K562 (cell line): ENCODE data around the gene NXPE2. TPM values are rescaled to one million over a fixed set of nuclear protein-coding genes. Genes with fewer than 3 reads are reported as not detected.

Source experiments
- ATAC-seq: fragments of 200-7000 bp; cut with Tn5 transposase; 3 replicates; pipeline ENCODE4 v1.9.1; 2020; ENCODE audit warnings: moderate library complexity
- BruUV-seq: library from RNA; stranded (reverse); fragments of 400-500 nt; replicated peaks from 2 replicates; lab custom pipeline; 2021; lab: Mats Ljungman, UMichigan
- CTCF ChIA-PET: fragments of 300-600 bp; formaldehyde crosslinking; extraction: SDS; loops from one replicate; lab custom pipeline; 2021; ENCODE audit warnings: low intra/inter-chr PET ratio; lab: Yijun Ruan, JAX
- POLR2A ChIA-PET: fragments of 300-600, 350-650 bp; sonication (Branson Sonifier 250); formaldehyde crosslinking; extraction: SDS; loops from one replicate; lab custom pipeline; 2021; ENCODE audit warnings: antibody characterized with exemption, inconsistent platforms; lab: Yijun Ruan, JAX
- DNase-seq, 4 experiments: peaks; one replicate each; pipeline versions ENCODE4 v3.0.0 to v3.0.0-alpha.2; 2011 to 2018; ENCODE audit warnings: low spot score in 3 of 4, mixed read lengths in 3 of 4; ENCODE audit errors: extremely low read depth in 1 of 4
- FAIRE-seq: peaks from 2 replicates; lab custom pipeline; 2011; peaks lifted over from hg19 to GRCh38; lab: Jason Lieb, UNC
- H2AFZ ChIP-seq: 2 replicates; pipeline ENCODE4 v1.6.0; 2011; ENCODE audit warnings: low read depth, low read length, control low read depth, inconsistent platforms
- H3K27ac ChIP-seq: fragments of 200-600 bp; 3 replicates; pipeline ENCODE4 v1.8.0; 2011; ENCODE audit warnings: low read depth, mild to moderate bottlenecking, control low read depth, inconsistent platforms, low read length, moderate library complexity, mixed read lengths; ENCODE audit errors: extremely low read depth
- H3K27me3 ChIP-seq, 2 experiments: fragments of 300-600 bp in 1 of 2; 2 replicates in 1 of 2; 3 replicates in 1 of 2; pipeline versions ENCODE4 v1.6.0 to v1.8.0; 2011; ENCODE audit warnings: inconsistent platforms in 2 of 2, low read length in 2 of 2, mild to moderate bottlenecking in 1 of 2, mixed read lengths in 1 of 2, moderate library complexity in 1 of 2; ENCODE audit not compliant: control insufficient read depth in 2 of 2, insufficient read depth in 2 of 2
- H3K36me3 ChIP-seq: fragments of 300-600 bp; 3 replicates; pipeline ENCODE4 v1.8.0; 2011; ENCODE audit warnings: mild to moderate bottlenecking, low read length, inconsistent platforms; ENCODE audit not compliant: control insufficient read depth, insufficient read depth
- H3K4me1 ChIP-seq, 2 experiments: fragments of 200-600 bp in 1 of 2; replicated peaks in 1 of 2; 2 replicates in 1 of 2; 3 replicates in 1 of 2; pipeline versions ENCODE4 v1.5.1 to v1.8.0; 2011; ENCODE audit warnings: inconsistent platforms in 2 of 2, low read length in 2 of 2, mild to moderate bottlenecking in 1 of 2, mixed read lengths in 1 of 2, moderate library complexity in 1 of 2; ENCODE audit not compliant: control insufficient read depth in 2 of 2, insufficient read depth in 2 of 2
- H3K4me2 ChIP-seq: 2 replicates; pipeline ENCODE4 v1.6.1; 2011; ENCODE audit warnings: low read length, control low read depth, inconsistent platforms, mixed read lengths; ENCODE audit not compliant: insufficient read depth
- H3K4me3 ChIP-seq: fragments of 200-600 bp; sonication (generic), shearing (Covaris generic); 2 replicates; pipeline ENCODE4 v1.5.1; 2016; ENCODE audit warnings: control low read depth, inconsistent platforms
- H3K79me2 ChIP-seq: fragments of 200-600 bp; 3 replicates; pipeline ENCODE4 v1.8.0; 2011; ENCODE audit warnings: low read length, inconsistent platforms; ENCODE audit not compliant: control insufficient read depth, insufficient read depth
- H3K9ac ChIP-seq, 2 experiments: 2 replicates each; pipeline versions ENCODE4 v1.6.0 to v1.6.1; 2011; ENCODE audit warnings: low read depth in 2 of 2, low read length in 2 of 2, control low read depth in 1 of 2, inconsistent platforms in 1 of 2, mild to moderate bottlenecking in 1 of 2, mixed read lengths in 1 of 2; ENCODE audit not compliant: insufficient read depth in 1 of 2
- H3K9me1 ChIP-seq: one replicate; pipeline ENCODE4 v1.6.0; 2011; ENCODE audit warnings: inconsistent platforms, mild to moderate bottlenecking, low read length, moderate library complexity; ENCODE audit not compliant: control insufficient read depth, insufficient read depth
- H3K9me3 ChIP-seq: replicated peaks from 2 replicates; pipeline ENCODE4 v1.5.1; 2011; ENCODE audit warnings: low read depth, low read length, inconsistent platforms; ENCODE audit not compliant: control insufficient read depth, insufficient read depth
- H4K20me1 ChIP-seq: replicated peaks from 2 replicates; pipeline ENCODE4 v1.6.1; 2011; ENCODE audit warnings: low read length, inconsistent platforms, mixed read lengths; ENCODE audit not compliant: control insufficient read depth, insufficient read depth
- ARID3B ChIP-seq: fragments of 250-450 bp; sonication (Bioruptor Pico); IDR thresholded peaks from 2 replicates; pipeline ENCODE4 v1.4.0; 2020; ENCODE audit warnings: borderline replicate concordance
- CTCFL ChIP-seq: IDR thresholded peaks from 2 replicates; pipeline ENCODE4 v1.6.1; 2011; ENCODE audit warnings: borderline replicate concordance, low read depth, mild to moderate bottlenecking, moderate library complexity, low read length; ENCODE audit not compliant: insufficient read depth, poor library complexity, severe bottlenecking
- E2F5 ChIP-seq: sonication (generic); formaldehyde crosslinking; IDR thresholded peaks from 2 replicates; pipeline ENCODE4 v1.8.0; 2022; ENCODE audit warnings: mild to moderate bottlenecking, missing genetic modification reagents
- RHOXF2B ChIP-seq: fragments of 250-450 bp; sonication (Bioruptor Pico); conservative IDR thresholded peaks from 2 replicates; pipeline ENCODE4 v1.5.1; 2021
- TCF3 ChIP-seq: sonication (generic); formaldehyde crosslinking; IDR thresholded peaks from 2 replicates; pipeline ENCODE4 v1.4.0; 2020; ENCODE audit warnings: mild to moderate bottlenecking, missing genetic modification reagents
- WGBS: fragments of 100-300 bp; shearing (Covaris generic); methylation state at CpG from one replicate; pipeline ENCODE4 v1.1.6; 2016; ENCODE audit warnings: low coverage, mixed read lengths; ENCODE audit not compliant: insufficient coverage; ENCODE audit errors: missing lambda C conversion rate; 5-methylcytosine and 5-hydroxymethylcytosine counted together
- in situ Hi-C: fragments of 300-500 bp; cut with MboI; formaldehyde crosslinking; loops from 4 replicates; pipeline ENCODE4 v1.15.0; 2018; ENCODE audit warnings: inconsistent platforms, mixed read lengths
- intact Hi-C: fragments of 100-400 bp; cut with micrococcal nuclease; formaldehyde crosslinking; loops from 2 replicates; pipeline ENCODE4 v1.14.2; 2022
- polyA plus RNA-seq, 8 experiments: library from polyadenylated mRNA; depleted of rRNA in 4 of 8; stranded (reverse) in 5 of 8; unstranded in 3 of 8; fragments of >200 nt; fragmentation: Nextera tagmentation in 2 of 8; fragmentation: Illumina TruSeq in 1 of 8; extraction: Ambion mirVana in 2 of 8; extraction: Trizol in 1 of 8; gene quantifications; 2 replicates each; pipeline versions ENCODE4 v1.2.1 to v1.2.3, GENCODE V29; 2011 to 2014; ENCODE audit warnings: inconsistent platforms in 1 of 8, missing spikeins in 1 of 8
- total RNA-seq, 7 experiments: library from RNA; depleted of rRNA in 6 of 7; stranded (reverse); fragments of >200 nt in 6 of 7; fragmentation: Illumina TruSeq in 2 of 7; extraction: Trizol in 2 of 7; gene quantifications; 2 replicates each; pipeline versions ENCODE4 v1.2.1 to v1.2.3, GENCODE V29; 2011 to 2021; ENCODE audit warnings: low replicate concordance in 1 of 7

NXPE2 gene
- total and polyA plus RNA-seq, 9 of the 15 experiments (the other 6 are each of a cell fraction or from before 2014, with no cell fraction given) = not detected

- BruUV-seq = no TSS peak
- Histone ChIP-seq H3K9me1 (no peaks in the 10 kb centered on the region), H3K79me2 (no peaks in the 10 kb centered on the region), H2AFZ (no peak overlapping the region), H3K4me2 (no peak overlapping the region), H3K36me3 (no peaks in the 10 kb centered on the region), H3K4me1 (no peaks in the 10 kb centered on the region), H3K27me3 (no peaks in the 10 kb centered on the region), H3K9ac (no peak overlapping the region), H3K9me3 (no peaks in the 10 kb centered on the region), H3K27ac (no peak overlapping the region), H4K20me1 (no peaks in the 10 kb centered on the region), H3K4me3 (no peak overlapping the region)
- intact Hi-C loops (no loop called here), in situ Hi-C loops (no loop called here)
- no peak for FAIRE-seq
- CTCF ChIA-PET = no interaction called here
- TF ChIP-seq ARID3B (CRISPR knock-in tag) = no peak
- no peak for TF ChIP-seq E2F5 (CRISPR knock-in tag)
- no peak for TF ChIP-seq CTCFL
- TF ChIP-seq TCF3 (CRISPR knock-in tag) = no peak
- no peak for TF ChIP-seq RHOXF2B (CRISPR knock-in tag)
- DNase-seq = no peak
- no peak for ATAC-seq
- 0% methylated on average over 2 of the region's 2 CpGs for WGBS
- POLR2A ChIA-PET = interaction anchor here (0.7 kb wide), 1 partner anchor 178 kb away, joined by 5 read pairs; no protein-coding TSS in a partner anchor
These were observed 66.9 kb downstream of the NXPE2 start for GRCh38 chr11:114745150-114745671.
